Large intestine (tissue), 3 donors: ENCODE results near the gene TRAF2. TPM values are rescaled to one million over a fixed set of nuclear protein-coding genes. Genes with fewer than 3 reads are reported as not detected.
"Not testable (repeated sequence)": the region's sequence is repeated elsewhere in the genome, so short reads cannot be mapped to it uniquely, and the experiment has no call there.

ENCODE experiments used
- DNase-seq, 2 donors: peaks; one replicate each; pipeline versions ENCODE4 v3.0.0 to v3.0.0-alpha.2; 2013
- H3K27ac ChIP-seq: one replicate; pipeline ENCODE4 v1.5.1; 2013; ENCODE audit warnings: low read length
- H3K27me3 ChIP-seq: 2 replicates; pipeline ENCODE4 v1.6.1; 2013; ENCODE audit warnings: low read length; ENCODE audit not compliant: control insufficient read depth, insufficient read depth
- H3K36me3 ChIP-seq: 2 replicates; pipeline ENCODE4 v1.6.1; 2013; ENCODE audit warnings: low read length; ENCODE audit not compliant: control insufficient read depth, insufficient read depth
- H3K4me1 ChIP-seq: one replicate; pipeline ENCODE4 v1.6.1; 2013; ENCODE audit warnings: low read length; ENCODE audit not compliant: control insufficient read depth, insufficient read depth
- H3K4me3 ChIP-seq: one replicate; pipeline ENCODE4 v1.5.1; 2013; ENCODE audit warnings: low read length
- H3K9me3 ChIP-seq: one replicate; pipeline ENCODE4 v1.6.1; 2013; ENCODE audit warnings: mild to moderate bottlenecking, low read depth, low read length, moderate library complexity; ENCODE audit not compliant: control insufficient read depth
- WGBS: methylation state at CpG from one replicate; pipeline ENCODE4 v1.1.5; 2013; ENCODE audit warnings: low lambda C conversion rate; ENCODE audit not compliant: insufficient coverage; 5-methylcytosine and 5-hydroxymethylcytosine counted together
- polyA plus RNA-seq: library from polyadenylated mRNA; unstranded; fragments of 120-200 nt; gene quantifications from one replicate; pipeline ENCODE4 v1.2.1, GENCODE V29; 2013

The TRAF2 gene
- polyA plus RNA-seq, 1 donor = 18.5 TPM

GRCh38 chr9:136867917-136868316, 18.4 kb upstream of the TRAF2 start:
- WGBS = 100% methylated on average over 4 of the region's 18 CpGs
- no peak for DNase-seq
- Histone ChIP-seq H3K36me3 (peaks cover 16% of the 10 kb centered on the region), H3K4me3 (no peak overlapping the region), H3K27me3 (no peaks in the 10 kb centered on the region), H3K9me3 (peaks cover 18% of the 10 kb centered on the region), H3K4me1 (peaks cover 3% of the 10 kb centered on the region), H3K27ac (no peak overlapping the region)

GRCh38 chr9:136868644-136869043, 17.7 kb upstream of the TRAF2 start:
- Histone ChIP-seq H3K27ac (no peak overlapping the region), H3K36me3 (peaks cover 8% of the 10 kb centered on the region), H3K9me3 (peaks cover 18% of the 10 kb centered on the region), H3K27me3 (no peaks in the 10 kb centered on the region), H3K4me3 (no peak overlapping the region), H3K4me1 (peaks cover 3% of the 10 kb centered on the region)
- no CpG with 5 or more reads among the region's 11 CpGs for WGBS
- no peak for DNase-seq

GRCh38 chr9:136869611-136870010, 16.7 kb upstream of the TRAF2 start:
- not testable (repeated sequence) for H3K36me3 ChIP-seq, DNase-seq, H3K4me3 ChIP-seq, H3K27ac ChIP-seq, H3K27me3 ChIP-seq, H3K4me1 ChIP-seq
- peaks cover 18% of the 10 kb centered on the region for H3K9me3 ChIP-seq
- no CpG with 5 or more reads among the region's 2 CpGs for WGBS

- no peak for DNase-seq
- Histone ChIP-seq H3K36me3 (no peaks in the 10 kb centered on the region), H3K4me3 (no peak overlapping the region), H3K27ac (no peak overlapping the region), H3K27me3 (peaks cover 2% of the 10 kb centered on the region), H3K4me1 (no peaks in the 10 kb centered on the region), H3K9me3 (peaks cover 10% of the 10 kb centered on the region)
- no CpG with 5 or more reads among the region's 6 CpGs for WGBS
These were observed 11.2 kb upstream of the TRAF2 start for GRCh38 chr9:136875155-136875554.

GRCh38 chr9:136876476-136876875, 9.8 kb upstream of the TRAF2 start:
- no peaks in the 10 kb centered on the region for H3K36me3 ChIP-seq
- DNase-seq = no peak
- H3K9me3 ChIP-seq = peaks cover 10% of the 10 kb centered on the region
- WGBS = no CpG with 5 or more reads among the region's 5 CpGs
- H3K4me1 ChIP-seq = peaks cover 7% of the 10 kb centered on the region
- no peak overlapping the region for H3K27ac ChIP-seq
- H3K27me3 ChIP-seq = peaks cover 2% of the 10 kb centered on the region
- no peak overlapping the region for H3K4me3 ChIP-seq

- no CpG with 5 or more reads among the region's 11 CpGs for WGBS
- H3K27ac ChIP-seq = no peak overlapping the region
- H3K4me1 ChIP-seq = peaks cover 30% of the 10 kb centered on the region
- H3K27me3 ChIP-seq = peaks cover 2% of the 10 kb centered on the region
- H3K36me3 ChIP-seq = no peaks in the 10 kb centered on the region
- no peak for DNase-seq
- no peaks in the 10 kb centered on the region for H3K9me3 ChIP-seq
- H3K4me3 ChIP-seq = no peak overlapping the region
These were observed 5.7 kb upstream of the TRAF2 start for GRCh38 chr9:136880651-136881050.

- DNase-seq = peak; percentile 91 to 96
- WGBS = no CpG with 5 or more reads among the region's 9 CpGs
- Histone ChIP-seq H3K9me3 (no peaks in the 10 kb centered on the region), H3K4me3 (no peak overlapping the region), H3K36me3 (no peaks in the 10 kb centered on the region), H3K27ac (peak overlapping the region; percentile 95), H3K27me3 (peaks cover 2% of the 10 kb centered on the region), H3K4me1 (peaks cover 31% of the 10 kb centered on the region)
These were observed 4.6 kb upstream of the TRAF2 start for GRCh38 chr9:136881691-136882108.

GRCh38 chr9:136882109-136882946, 4.0 kb upstream of the TRAF2 start:
- Histone ChIP-seq H3K27me3 (no peaks in the 10 kb centered on the region), H3K4me3 (no peak overlapping the region), H3K27ac (peak overlapping the region; percentile 95), H3K36me3 (no peaks in the 10 kb centered on the region), H3K9me3 (no peaks in the 10 kb centered on the region), H3K4me1 (peaks cover 31% of the 10 kb centered on the region)
- 40% methylated on average over 1 of the region's 19 CpGs for WGBS
- DNase-seq = peak; percentile 87 to 95

- not testable (repeated sequence) for H3K4me3 ChIP-seq, DNase-seq, H3K27me3 ChIP-seq, H3K9me3 ChIP-seq, H3K36me3 ChIP-seq
- Histone ChIP-seq H3K27ac (peak overlapping the region; percentile 95), H3K4me1 (peaks cover 32% of the 10 kb centered on the region)
- no CpG with 5 or more reads among the region's 9 CpGs for WGBS
These were observed 3.4 kb upstream of the TRAF2 start for GRCh38 chr9:136882947-136883283.

GRCh38 chr9:136883670-136884069, 2.6 kb upstream of the TRAF2 start:
- DNase-seq, H3K27ac ChIP-seq, H3K9me3 ChIP-seq: not testable (repeated sequence)

More at GRCh38 chr9:136883670-136884069, 2.6 kb upstream of the TRAF2 start:
- not testable (repeated sequence) for H3K27me3 ChIP-seq, H3K4me3 ChIP-seq, H3K36me3 ChIP-seq
- whole genome bisulfite sequencing = 80% methylated on average over 1 of the region's 10 CpGs
- H3K4me1 ChIP-seq = peaks cover 33% of the 10 kb centered on the region
